ENCODE measurements around the gene EPHA5.
A peak's percentile ranks its signal among the peaks of the same experiment; 100 is the strongest.

EPHA5 gene

GRCh38 chr4:65482410-65482809 is 187.9 kb downstream of the EPHA5 start:
- no peak for DNase-seq

GRCh38 chr4:65472531-65472930 is 197.8 kb downstream of the EPHA5 start:
- no peak for DNase-seq

- DNase-seq: no peak
Observed at GRCh38 chr4:65467068-65467680, 203.1 kb downstream of the EPHA5 start.

- no peak for DNase-seq
Observed at GRCh38 chr4:65461781-65462180, 208.5 kb downstream of the EPHA5 start.

GRCh38 chr4:65457011-65457410 is 213.3 kb downstream of the EPHA5 start:
- DNase-seq: no peak

- no peak for DNase-seq
Observed at GRCh38 chr4:65456579-65456978, 213.7 kb downstream of the EPHA5 start.

GRCh38 chr4:65453398-65453797 is 216.9 kb downstream of the EPHA5 start:
- no peak for DNase-seq

- DNase-seq: no peak
Observed at GRCh38 chr4:65450899-65451298, 219.4 kb downstream of the EPHA5 start.

- DNase-seq: no peak
Observed at GRCh38 chr4:65437102-65437501, 233.2 kb downstream of the EPHA5 start.

GRCh38 chr4:65422109-65422508 is 248.2 kb downstream of the EPHA5 start:
- DNase-seq: no peak

- no peak for DNase-seq
Observed at GRCh38 chr4:65420036-65420435, 250.3 kb downstream of the EPHA5 start.

- DNase-seq: peak; percentile 96
Observed at GRCh38 chr4:65416891-65417290, 253.4 kb downstream of the EPHA5 start.

GRCh38 chr4:65407483-65407882 is 262.8 kb downstream of the EPHA5 start:
- DNase-seq: no peak

GRCh38 chr4:65401083-65401482 is 269.2 kb downstream of the EPHA5 start:
- DNase-seq: no peak

GRCh38 chr4:65399084-65399483 is 271.2 kb downstream of the EPHA5 start:
- DNase-seq: no peak

GRCh38 chr4:65393078-65393477 is 277.2 kb downstream of the EPHA5 start:
- DNase-seq: no peak

GRCh38 chr4:65392488-65392887 is 277.8 kb downstream of the EPHA5 start:
- no peak for DNase-seq

GRCh38 chr4:65391814-65392213 is 278.5 kb downstream of the EPHA5 start:
- no peak for DNase-seq

- no peak for DNase-seq
Observed at GRCh38 chr4:65391382-65391781, 278.9 kb downstream of the EPHA5 start.

- DNase-seq: no peak
Observed at GRCh38 chr4:65386927-65387326, 283.4 kb downstream of the EPHA5 start.

GRCh38 chr4:65383589-65384305 is 286.5 kb downstream of the EPHA5 start:
- DNase-seq: no peak

GRCh38 chr4:65381648-65382047 is 288.6 kb downstream of the EPHA5 start:
- DNase-seq: no peak

- DNase-seq: no peak
Observed at GRCh38 chr4:65370709-65371108, 299.6 kb downstream of the EPHA5 start.

GRCh38 chr4:65367306-65367705 is 303.0 kb downstream of the EPHA5 start:
- DNase-seq: no peak

- DNase-seq: no peak
Observed at GRCh38 chr4:65358914-65359313, 311.4 kb downstream of the EPHA5 start.

All from NCI-H2029 (cell line).